Bronchial epithelial cell (primary cell): ENCODE data around the gene ZNF354B. TPM values are rescaled to one million over a fixed set of nuclear protein-coding genes. Genes with fewer than 3 reads are reported as not detected.
A peak's percentile ranks its signal among the peaks of the same experiment; 100 is the strongest.
"Not testable (repeated sequence)": the region's sequence is repeated elsewhere in the genome, so short reads cannot be mapped to it uniquely, and the experiment has no call there.

Source experiments
- DNase-seq: peaks from one replicate; pipeline ENCODE4 v3.0.0-alpha.2; 2010; ENCODE audit warnings: low read depth
- FAIRE-seq: peaks from 2 replicates; lab custom pipeline; 2011; peaks lifted over from hg19 to GRCh38; lab: Jason Lieb, UNC
- H3K27me3 ChIP-seq: 2 replicates; pipeline ENCODE4 v1.5.1; 2011; ENCODE audit warnings: low read length; ENCODE audit not compliant: control insufficient read depth, insufficient read depth
- H3K36me3 ChIP-seq: 2 replicates; pipeline ENCODE4 v1.5.1; 2011; ENCODE audit warnings: low read length; ENCODE audit not compliant: control insufficient read depth, insufficient read depth
- H3K4me3 ChIP-seq: 2 replicates; pipeline ENCODE4 v1.5.1; 2011; ENCODE audit warnings: mild to moderate bottlenecking, low read depth, low read length, control low read depth
- CTCF ChIP-seq: IDR thresholded peaks from 2 replicates; pipeline ENCODE4 v1.5.1; 2011; ENCODE audit warnings: mild to moderate bottlenecking, moderate library complexity, low read length, control low read depth, inconsistent platforms; ENCODE audit not compliant: insufficient read depth, severe bottlenecking
- total RNA-seq: library from RNA; depleted of rRNA; stranded (reverse); fragments of >200 nt; gene quantifications from 2 replicates; pipeline ENCODE4 v1.2.1, GENCODE V29; 2014

ZNF354B gene
- total RNA-seq, 1 donor from 2014 or later = 9.5 TPM

DNA sequence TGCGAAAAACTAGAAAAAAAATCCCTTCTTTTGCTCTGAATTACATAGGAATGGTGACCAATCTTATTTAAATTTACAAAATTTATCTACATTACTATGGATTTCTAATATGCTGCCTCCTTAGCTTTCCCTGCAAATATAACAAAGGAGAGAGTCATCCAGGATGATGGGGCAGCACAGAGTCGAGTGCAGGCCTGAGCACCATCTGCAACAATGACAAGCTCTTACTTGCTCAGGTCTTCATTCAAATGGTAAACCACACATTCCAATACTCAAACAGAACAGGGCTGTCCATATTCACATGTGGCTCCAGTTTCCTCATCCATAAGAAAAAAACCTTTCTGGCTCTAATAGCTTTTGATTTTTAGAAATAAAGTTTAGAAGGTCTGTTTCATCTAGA, 33.5 kb upstream of the ZNF354B start:
- peak; percentile 96 for DNase-seq
- no peak for TF ChIP-seq CTCF
- Histone ChIP-seq H3K4me3 (no peak overlapping the region), H3K36me3 (no peaks in the 10 kb centered on the region), H3K27me3 (no peaks in the 10 kb centered on the region)
- no peak for FAIRE-seq

DNA sequence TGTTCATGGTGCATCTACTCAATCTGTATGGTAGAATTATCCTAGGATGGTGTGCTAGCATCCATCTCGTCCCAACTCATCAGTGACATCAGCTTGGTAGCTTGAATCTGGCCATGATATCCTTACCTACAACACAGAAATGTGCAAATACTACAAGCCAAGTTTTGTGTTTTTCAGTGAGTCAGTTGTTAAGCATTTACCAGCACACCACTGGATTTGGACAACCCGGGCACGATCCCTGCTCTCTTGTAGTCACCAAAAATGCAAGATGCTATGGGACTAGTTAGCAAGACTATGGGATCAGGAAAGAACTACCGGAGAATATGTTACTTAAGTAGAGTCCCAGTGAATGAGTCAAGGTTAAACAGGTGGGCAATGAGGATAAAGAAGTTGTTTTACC, 32.1 kb upstream of the ZNF354B start:
- H3K4me3 ChIP-seq = no peak overlapping the region
- H3K27me3 ChIP-seq = no peaks in the 10 kb centered on the region
- FAIRE-seq = no peak
- TF ChIP-seq CTCF = no peak
- no peaks in the 10 kb centered on the region for H3K36me3 ChIP-seq
- peak; percentile 58 for DNase-seq

DNA sequence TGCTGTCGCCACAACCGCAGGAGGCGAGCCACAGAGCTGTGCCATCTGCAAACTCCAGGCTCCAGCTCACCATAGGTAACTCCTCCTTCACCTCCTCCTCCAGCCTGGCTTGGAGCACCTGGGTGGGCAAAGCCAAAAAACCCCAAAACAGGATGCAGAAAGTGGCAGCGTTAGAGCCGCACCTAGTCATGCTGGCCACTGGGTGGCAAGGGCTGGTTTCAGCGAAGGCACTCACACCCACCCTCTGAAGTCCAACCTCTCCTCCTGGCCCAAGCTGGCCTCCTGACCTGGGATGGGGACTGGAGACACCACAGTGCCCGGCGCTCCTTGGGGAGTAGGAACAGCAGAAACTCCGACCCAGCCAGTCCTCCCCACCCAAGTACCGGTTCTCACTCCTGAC, 28.7 kb upstream of the ZNF354B start:
- DNase-seq (no peak), FAIRE-seq (no peak)
- no peak overlapping the region for H3K4me3 ChIP-seq
- no peak for TF ChIP-seq CTCF
- no peaks in the 10 kb centered on the region for H3K36me3 ChIP-seq
- H3K27me3 ChIP-seq = no peaks in the 10 kb centered on the region

DNA sequence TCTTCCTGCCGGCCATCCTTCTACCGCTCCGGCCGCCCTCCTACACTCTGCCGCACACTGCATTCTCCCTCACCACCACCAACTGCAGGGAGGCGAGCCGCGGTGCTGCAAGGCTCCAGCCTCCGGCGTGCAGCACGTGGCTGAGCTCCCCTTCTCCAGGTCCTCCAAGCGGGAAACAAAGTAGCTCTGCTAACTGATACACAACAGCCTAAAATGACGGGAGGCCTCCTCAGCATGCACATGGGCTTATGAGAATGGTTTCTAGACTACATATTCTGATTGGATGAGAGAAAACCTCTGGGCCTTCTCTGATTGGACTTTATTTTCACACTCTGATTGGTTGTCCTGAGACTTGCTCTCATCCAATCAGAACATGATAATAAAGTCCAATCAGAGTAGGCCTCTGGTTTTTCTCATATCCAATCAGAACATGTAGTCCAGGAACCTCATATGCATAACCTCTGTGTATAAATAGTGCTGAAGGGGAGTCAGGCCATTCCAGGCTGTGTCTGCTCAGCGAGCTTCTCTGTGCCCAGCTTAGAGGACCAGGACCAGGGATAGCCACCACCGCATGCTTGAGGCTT, 27.0 kb upstream of the ZNF354B start:
- TF ChIP-seq CTCF = no peak
- H3K27me3 ChIP-seq = no peaks in the 10 kb centered on the region
- DNase-seq (no peak), FAIRE-seq (no peak)
- H3K36me3 ChIP-seq = no peaks in the 10 kb centered on the region
- H3K4me3 ChIP-seq = no peak overlapping the region

GRCh38 chr5:178836628-178837027, 23.1 kb upstream of the ZNF354B start:
- Histone ChIP-seq H3K27me3 (no peaks in the 10 kb centered on the region), H3K4me3 (no peak overlapping the region), H3K36me3 (no peaks in the 10 kb centered on the region)
- no peak for FAIRE-seq
- no peak for DNase-seq
- TF ChIP-seq CTCF = no peak

GRCh38 chr5:178838695-178839318, 20.9 kb upstream of the ZNF354B start:
- H3K4me3 ChIP-seq, H3K36me3 ChIP-seq, FAIRE-seq, H3K27me3 ChIP-seq, DNase-seq: not testable (repeated sequence)
